ENCODE data around the gene TRIM24.

- no peak for TF ChIP-seq CTCF (IDR thresholded peaks at IDR 0.05)
- no peak for TF ChIP-seq REST (IDR thresholded peaks at IDR 0.05; ENCODE audit: insufficient read depth in 1 of 2, low read depth in 2 of 2, low read length in 1 of 2)
- no peak for TF ChIP-seq POLR2AphosphoS5 (IDR thresholded peaks at IDR 0.05; ENCODE audit: low read depth, low read length)
- TF ChIP-seq TCF7L2 (IDR thresholded peaks at IDR 0.05; ENCODE audit: low read depth, low read length), result no peak
- TF ChIP-seq SIN3A (IDR thresholded peaks at IDR 0.05; ENCODE audit: borderline replicate concordance, insufficient read depth, low read depth, low read length), result no peak
These were observed 33.5 kb downstream of the TRIM24 start for GRCh38 chr7:138493535-138493934.

Measured in Panc1 (cell line).